Testis (tissue), 2 donors: ENCODE results near the gene LTBP1.

Source experiments
- CTCF ChIP-seq, 3 experiments: fragments of 450-650 bp in 2 of 3; fragments of 200-600 bp in 1 of 3; sonication (generic) in 1 of 3; IDR thresholded peaks; one replicate each; pipeline ENCODE4 v1.5.1; 2016 to 2019; ENCODE audit warnings: antibody characterized with exemption in 3 of 3, mild to moderate bottlenecking in 2 of 3, moderate library complexity in 1 of 3
- POLR2A ChIP-seq: fragments of 450-650 bp; IDR thresholded peaks from one replicate; pipeline ENCODE4 v1.6.1; 2017; ENCODE audit warnings: antibody characterized with exemption, mild to moderate bottlenecking, moderate library complexity

DNA sequence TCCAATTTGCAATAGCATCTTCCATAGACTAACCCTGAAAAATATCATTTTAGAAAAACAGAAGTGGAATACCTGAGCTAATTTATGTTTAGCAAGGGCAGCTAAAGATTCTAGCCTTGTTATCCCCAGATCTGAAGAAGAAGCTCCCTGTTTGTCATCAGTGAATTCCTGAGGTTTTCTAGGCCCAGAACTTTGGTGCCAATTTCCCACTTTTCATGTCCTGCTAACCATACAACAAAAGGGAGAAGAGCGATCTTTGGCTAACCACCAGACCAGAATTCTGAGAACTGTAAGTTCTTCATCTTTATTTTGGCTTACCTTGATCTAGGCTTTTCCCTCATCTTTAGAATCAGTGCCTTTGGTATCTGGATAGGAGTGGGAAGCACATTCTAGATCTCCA lies 478.4 kb downstream of the LTBP1 start:
- no peak for TF ChIP-seq POLR2A
- no peak for TF ChIP-seq CTCF (IDR thresholded peaks at IDR 0.05)
